H1 (cell line): Measurements from ENCODE around the gene DDX19B. TPM values are rescaled to one million over a fixed set of nuclear protein-coding genes. Genes with fewer than 3 reads are reported as not detected.

Source experiments
- CTCF ChIA-PET: fragments of 300-600 bp; sonication (Branson Sonifier 250); formaldehyde crosslinking; loops from one replicate; lab custom pipeline; 2021; ENCODE audit not compliant: partially characterized antibody; lab: Charles Lee
- POLR2A ChIA-PET: fragments of 300-600 bp; sonication (Branson Sonifier 250); formaldehyde crosslinking; loops from one replicate; lab custom pipeline; 2021; ENCODE audit warnings: inconsistent platforms; ENCODE audit not compliant: partially characterized antibody; lab: Charles Lee
- DNase-seq, 2 experiments: peaks; one replicate each; pipeline versions ENCODE4 v3.0.0 to v3.0.0-alpha.2; 2010 to 2022; ENCODE audit warnings: low spot score in 2 of 2, low read depth in 1 of 2, mixed read lengths in 1 of 2
- FAIRE-seq: peaks from 2 replicates; lab custom pipeline; 2011; peaks lifted over from hg19 to GRCh38; lab: Jason Lieb, UNC
- H2AFZ ChIP-seq: 2 replicates; pipeline ENCODE4 v1.8.1; 2012; ENCODE audit warnings: low read length, inconsistent platforms
- H2AK5ac ChIP-seq: 2 replicates; pipeline ENCODE4 v1.6.1; 2013; ENCODE audit warnings: low read depth, low read length
- H2BK120ac ChIP-seq: replicated peaks from 2 replicates; pipeline ENCODE3; 2013; ENCODE audit warnings: low read depth, low read length, inconsistent platforms
- H2BK12ac ChIP-seq: 2 replicates; pipeline ENCODE4 v1.6.1; 2013; ENCODE audit warnings: low read depth, low read length
- H2BK15ac ChIP-seq: 2 replicates; pipeline ENCODE4 v1.6.1; 2013; ENCODE audit warnings: low read length
- H2BK20ac ChIP-seq: 2 replicates; pipeline ENCODE4 v1.6.1; 2013; ENCODE audit warnings: low read length
- H2BK5ac ChIP-seq: 2 replicates; pipeline ENCODE4 v1.6.1; 2013; ENCODE audit warnings: low read depth, low read length
- H3K14ac ChIP-seq: 2 replicates; pipeline ENCODE4 v1.6.1; 2013; ENCODE audit warnings: inconsistent platforms; ENCODE audit not compliant: insufficient read length
- H3K18ac ChIP-seq: 2 replicates; pipeline ENCODE4 v1.6.1; 2013; ENCODE audit warnings: low read length; ENCODE audit errors: extremely low read depth
- H3K23ac ChIP-seq: 2 replicates; pipeline ENCODE4 v1.6.1; 2013; ENCODE audit warnings: inconsistent platforms; ENCODE audit not compliant: insufficient read length
- H3K23me2 ChIP-seq: 2 replicates; pipeline ENCODE4 v1.6.1; 2013; ENCODE audit warnings: low read depth, low read length
- H3K27ac ChIP-seq: 2 replicates; pipeline ENCODE4 v1.6.1; 2011; ENCODE audit warnings: low read depth, low read length, inconsistent platforms
- H3K27me3 ChIP-seq, 4 experiments: replicated peaks in 1 of 4; 1 replicate in 1 of 4; 2 replicates in 3 of 4; pipeline versions ENCODE4 v1.6.1 to v1.8.1; 2011 to 2013; ENCODE audit warnings: low read length in 3 of 4, mild to moderate bottlenecking in 3 of 4, inconsistent platforms in 2 of 4, mixed read lengths in 2 of 4, moderate library complexity in 1 of 4; ENCODE audit not compliant: control insufficient read depth in 3 of 4, insufficient read depth in 3 of 4; ENCODE audit errors: extremely low read depth in 1 of 4
- H3K36me3 ChIP-seq, 4 experiments: 2 replicates each; pipeline versions ENCODE4 v1.6.1 to v1.8.1; 2011 to 2013; ENCODE audit warnings: mild to moderate bottlenecking in 4 of 4, low read length in 3 of 4, moderate library complexity in 2 of 4, control low read depth in 1 of 4, inconsistent platforms in 1 of 4; ENCODE audit not compliant: insufficient read depth in 4 of 4, control insufficient read depth in 2 of 4
- H3K4ac ChIP-seq: replicated peaks from 2 replicates; pipeline ENCODE3; 2013; ENCODE audit warnings: low read length, low read depth, mixed read lengths, inconsistent platforms; ENCODE audit not compliant: insufficient read length
- H3K4me1 ChIP-seq, 4 experiments: replicated peaks in 1 of 4; 1 replicate in 1 of 4; 2 replicates in 3 of 4; pipeline versions ENCODE4 v1.6.1 to v1.8.1; 2011 to 2013; ENCODE audit warnings: low read length in 3 of 4, inconsistent platforms in 2 of 4, mixed read lengths in 1 of 4; ENCODE audit not compliant: insufficient read depth in 4 of 4, control insufficient read depth in 3 of 4
- H3K4me2 ChIP-seq, 2 experiments: 2 replicates each; pipeline versions ENCODE4 v1.6.1 to v1.8.1; 2011 to 2013; ENCODE audit warnings: low read depth in 2 of 2, low read length in 2 of 2, control low read depth in 1 of 2, inconsistent platforms in 1 of 2, mild to moderate bottlenecking in 1 of 2; ENCODE audit not compliant: insufficient read depth in 1 of 2
- H3K4me3 ChIP-seq, 4 experiments: fragments of 200-600, 300-600 bp in 1 of 4; sonication (generic), shearing (Covaris generic), sonication (Bioruptor Twin) in 1 of 4; 2 replicates each; pipeline versions ENCODE4 v1.5.1 to v1.8.1; 2011 to 2016; ENCODE audit warnings: low read length in 4 of 4, low read depth in 3 of 4, control low read depth in 2 of 4, inconsistent platforms in 2 of 4, mild to moderate bottlenecking in 2 of 4, mixed read lengths in 1 of 4, moderate library complexity in 1 of 4; ENCODE audit not compliant: insufficient read depth in 2 of 4; ENCODE audit errors: extremely low read depth in 1 of 4
- H3K56ac ChIP-seq: replicated peaks from 2 replicates; pipeline ENCODE3; 2013; ENCODE audit warnings: low read depth, mild to moderate bottlenecking, mixed read lengths, low read length, inconsistent platforms; ENCODE audit not compliant: insufficient read length
- H3K79me1 ChIP-seq: 2 replicates; pipeline ENCODE4 v1.6.1; 2013; ENCODE audit warnings: low read depth, low read length, control low read depth
- H3K79me2 ChIP-seq, 2 experiments: 2 replicates each; pipeline versions ENCODE4 v1.6.1 to v1.8.1; 2012 to 2013; ENCODE audit warnings: low read length in 2 of 2, mild to moderate bottlenecking in 2 of 2, inconsistent platforms in 1 of 2; ENCODE audit not compliant: insufficient read depth in 2 of 2, control insufficient read depth in 1 of 2
- H3K9ac ChIP-seq, 4 experiments: replicated peaks in 1 of 4; 1 replicate in 1 of 4; 2 replicates in 3 of 4; pipeline versions ENCODE4 v1.6.1 to v1.8.1; 2011 to 2013; ENCODE audit warnings: low read depth in 3 of 4, low read length in 3 of 4, control low read depth in 2 of 4, mild to moderate bottlenecking in 2 of 4, moderate library complexity in 2 of 4, inconsistent platforms in 1 of 4; ENCODE audit errors: extremely low read depth in 1 of 4
- H3K9me3 ChIP-seq, 2 experiments: 2 replicates each; pipeline versions ENCODE4 v1.6.1 to v1.8.1; 2012 to 2013; ENCODE audit warnings: mild to moderate bottlenecking in 2 of 2, moderate library complexity in 2 of 2, control low read depth in 1 of 2, inconsistent platforms in 1 of 2, low read depth in 1 of 2, low read length in 1 of 2, mixed read lengths in 1 of 2; ENCODE audit not compliant: insufficient read depth in 2 of 2
- H4K20me1 ChIP-seq, 2 experiments: replicated peaks in 1 of 2; 2 replicates each; pipeline versions ENCODE3 to v1.8.1; 2011 to 2013; ENCODE audit warnings: inconsistent platforms in 2 of 2, low read length in 2 of 2, mild to moderate bottlenecking in 1 of 2; ENCODE audit not compliant: insufficient read depth in 2 of 2, control insufficient read depth in 1 of 2
- H4K5ac ChIP-seq: 2 replicates; pipeline ENCODE4 v1.6.1; 2013; ENCODE audit warnings: low read length, low read depth, mixed read lengths, inconsistent platforms; ENCODE audit not compliant: insufficient read length
- H4K8ac ChIP-seq: 2 replicates; pipeline ENCODE4 v1.8.0; 2013; ENCODE audit warnings: mild to moderate bottlenecking, moderate library complexity, low read length, inconsistent platforms; ENCODE audit not compliant: insufficient read depth; ENCODE audit errors: extremely low read depth
- H4K91ac ChIP-seq: replicated peaks from 2 replicates; pipeline ENCODE3; 2013; ENCODE audit warnings: low read length, mixed read lengths, inconsistent platforms; ENCODE audit not compliant: insufficient read length
- GABPA ChIP-seq: IDR thresholded peaks from 2 replicates; pipeline ENCODE4 v1.6.1; 2011; ENCODE audit warnings: mild to moderate bottlenecking, low read length, moderate library complexity, borderline replicate concordance; ENCODE audit not compliant: insufficient read depth
- GTF2F1 ChIP-seq: IDR thresholded peaks from 2 replicates; pipeline ENCODE4 v1.6.1; 2012; ENCODE audit warnings: low read depth, low read length, improper control_type of control experiment, borderline replicate concordance
- JUND ChIP-seq: IDR thresholded peaks from 2 replicates; pipeline ENCODE4 v1.6.1; 2011; ENCODE audit warnings: mild to moderate bottlenecking, improper control_type of control experiment, low read length
- POU5F1 ChIP-seq: IDR thresholded peaks from 2 replicates; pipeline ENCODE4 v1.6.1; 2011; ENCODE audit warnings: low read depth, mild to moderate bottlenecking, low read length, moderate library complexity
- TCF12 ChIP-seq: IDR thresholded peaks from 2 replicates; pipeline ENCODE4 v1.6.1; 2011; ENCODE audit warnings: low read depth, mild to moderate bottlenecking, low read length
- WGBS, 2 experiments: shearing (Covaris generic) in 1 of 2; methylation state at CpG; one replicate each; pipeline versions ENCODE4 v1.1.6 to v1.1.7; 2013 to 2015; ENCODE audit warnings: low lambda C conversion rate in 2 of 2, mixed read lengths in 2 of 2, inconsistent platforms in 1 of 2, low coverage in 1 of 2, missing lambda C conversion rate in 1 of 2; ENCODE audit not compliant: insufficient replicate concordance in 2 of 2, insufficient coverage in 1 of 2, insufficient read length in 1 of 2; ENCODE audit errors: extremely low coverage in 1 of 2, missing lambda C conversion rate in 1 of 2; 5-methylcytosine and 5-hydroxymethylcytosine counted together
- polyA plus RNA-seq, 7 experiments: library from polyadenylated mRNA; depleted of rRNA in 3 of 7; stranded (reverse) in 5 of 7; unstranded in 2 of 7; fragments of >200 nt in 5 of 7; fragments of 200-250 nt in 2 of 7; gene quantifications; 1 replicate in 5 of 7; 2 replicates in 1 of 7; 4 replicates in 1 of 7; pipeline versions ENCODE4 v1.2.1 to v1.2.3, GENCODE V29; 2011 to 2013; ENCODE audit warnings: missing spikeins in 2 of 7, mixed read lengths in 2 of 7
- total RNA-seq: library from RNA; stranded (reverse); fragmentation: NEBNext Ultra II Directional; extraction: Animal tissue kit (Norgen Biotek cat#: 25700); gene quantifications from 2 replicates; pipeline ENCODE4 v1.2.1, GENCODE V29; 2021

DDX19B gene
- total and polyA plus RNA-seq, 2 of the 8 experiments (the other 6 are each of a cell fraction or from before 2014, with no cell fraction given) = 40.5 to 42.7 TPM

DNA sequence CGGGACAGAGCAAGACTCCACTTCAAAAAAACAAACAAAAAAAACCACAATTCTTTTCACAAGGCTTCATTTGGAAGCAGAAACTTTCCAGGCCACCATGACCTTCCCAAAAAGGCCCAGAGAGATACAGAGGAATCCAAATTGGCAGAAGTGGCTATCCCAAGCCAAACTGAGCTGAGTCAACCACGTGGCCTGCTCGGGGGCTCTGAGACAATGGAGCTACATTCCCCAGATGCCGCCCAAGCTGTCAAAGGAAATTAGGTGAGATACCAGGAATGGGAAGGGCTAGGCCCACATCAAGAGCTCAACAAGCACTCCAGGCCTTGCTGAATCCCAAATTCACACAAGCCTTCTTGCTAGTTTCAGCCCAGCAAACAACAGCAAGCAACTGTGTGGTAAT, 41.6 kb upstream of the DDX19B start:
- Histone ChIP-seq H3K79me2 (no peaks in the 10 kb centered on the region), H4K8ac (no peak overlapping the region), H2BK15ac (no peak overlapping the region), H2AFZ (no peak overlapping the region), H2BK12ac (no peak overlapping the region), H3K36me3 (peaks cover 50 to 97% (median 84%) of the 10 kb centered on the region in 4 experiments), H2BK20ac (no peak overlapping the region), H3K9me3 (no peaks in the 10 kb centered on the region), H3K4me1 (no peaks in the 10 kb centered on the region; a peak in 2 of 7 replicates), H3K18ac (no peak overlapping the region), H3K27ac (no peak overlapping the region), H3K14ac (no peak overlapping the region), H3K23ac (no peak overlapping the region), H3K4me3 (no peak overlapping the region), H3K4ac (no peak overlapping the region), H3K23me2 (no peaks in the 10 kb centered on the region), H3K27me3 (no peaks in the 10 kb centered on the region), H2BK5ac (no peak overlapping the region), H2BK120ac (no peak overlapping the region), H3K56ac (no peak overlapping the region), H4K20me1 (peaks cover 9 to 18% of the 10 kb centered on the region in 2 experiments), H3K4me2 (no peak overlapping the region), H4K91ac (no peak overlapping the region), H3K79me1 (peaks cover 5% of the 10 kb centered on the region), H3K9ac (no peak overlapping the region), H2AK5ac (no peak overlapping the region), H4K5ac (no peak overlapping the region)
- POLR2A ChIA-PET = interaction anchor here (12.3 kb wide), 1 partner anchor 20 kb away, joined by 414 read pairs; the partner anchor contains the start of gene AARS1
- DNase-seq (peak in 1 of 2 experiments; percentile 38), FAIRE-seq (no peak)
- CTCF ChIA-PET = interaction anchor here (1.2 to 8.3 kb wide), 3 partner anchors 10 to 112 kb away, joined by 4 to 67 read pairs (median 61); no protein-coding TSS in a partner anchor
- 88% methylated on average over 4 of the region's 4 CpGs; no CpG with 5 or more reads in 1 of the 2 experiments for WGBS, 2 experiments
- TF ChIP-seq GTF2F1 = no peak
- TF ChIP-seq TCF12 = no peak
- TF ChIP-seq JUND = no peak
- TF ChIP-seq POU5F1 = no peak
- TF ChIP-seq GABPA = no peak
